Karpas-422 (cell line): Measurements from ENCODE around the gene RUNDC1. TPM values are rescaled to one million over a fixed set of nuclear protein-coding genes. Genes with fewer than 3 reads are reported as not detected.
A peak's percentile ranks its signal among the peaks of the same experiment; 100 is the strongest.
"Not testable (repeated sequence)": the region's sequence is repeated elsewhere in the genome, so short reads cannot be mapped to it uniquely, and the experiment has no call there.

Experiments
- DNase-seq: peaks from one replicate; pipeline ENCODE4 v3.0.0-alpha.2; 2015
- H2AFZ ChIP-seq: fragments of 200-600 bp; sonication (generic); 2 replicates; pipeline ENCODE4 v1.6.1; 2014; ENCODE audit warnings: antibody characterized with exemption, low read length, mixed read lengths
- H3K27ac ChIP-seq: fragments of 200-600 bp; sonication (generic); 2 replicates; pipeline ENCODE4 v1.5.1; 2014; ENCODE audit warnings: mild to moderate bottlenecking, low read length, moderate library complexity
- H3K27me3 ChIP-seq: fragments of 200-600 bp; sonication (generic); 2 replicates; pipeline ENCODE4 v1.6.1; 2014; ENCODE audit warnings: low read length, mixed read lengths
- H3K36me3 ChIP-seq: fragments of 200-600 bp; sonication (generic); 2 replicates; pipeline ENCODE4 v1.6.1; 2014; ENCODE audit warnings: low read length, mixed read lengths; ENCODE audit not compliant: insufficient read depth
- H3K4me1 ChIP-seq: fragments of 200-600 bp; sonication (generic); 2 replicates; pipeline ENCODE4 v1.6.1; 2014; ENCODE audit warnings: mild to moderate bottlenecking, low read length, mixed read lengths
- H3K4me2 ChIP-seq: fragments of 200-600 bp; sonication (generic); 2 replicates; pipeline ENCODE4 v1.6.1; 2014; ENCODE audit warnings: low read length, low read depth, mild to moderate bottlenecking; ENCODE audit not compliant: poor library complexity, severe bottlenecking
- H3K4me3 ChIP-seq: fragments of 200-600 bp; sonication (generic); 2 replicates; pipeline ENCODE4 v1.5.1; 2014; ENCODE audit warnings: mild to moderate bottlenecking, antibody characterized with exemption, low read length, mixed read lengths
- H3K79me2 ChIP-seq: fragments of 200-600 bp; sonication (generic); 2 replicates; pipeline ENCODE4 v1.6.1; 2014; ENCODE audit warnings: mild to moderate bottlenecking, low read length, mixed read lengths
- H3K9ac ChIP-seq: fragments of 200-600 bp; sonication (generic); 2 replicates; pipeline ENCODE4 v1.6.0; 2014; ENCODE audit warnings: low read length
- H3K9me2 ChIP-seq: fragments of 200-600 bp; sonication (generic), shearing (Covaris generic); replicated peaks from 2 replicates; pipeline ENCODE4 v1.6.0; 2014; ENCODE audit warnings: mild to moderate bottlenecking, low read length, moderate library complexity; ENCODE audit not compliant: insufficient read depth
- H3K9me3 ChIP-seq: fragments of 300-700, 200-600 bp; sonication (generic); 2 replicates; pipeline ENCODE4 v1.6.1; 2014; ENCODE audit warnings: low read length, mixed read lengths
- H4K20me1 ChIP-seq: fragments of 200-600 bp; sonication (generic); 2 replicates; pipeline ENCODE4 v1.6.1; 2014; ENCODE audit warnings: mild to moderate bottlenecking, antibody characterized with exemption, low read length, low read depth; ENCODE audit not compliant: insufficient read depth
- total RNA-seq: library from RNA; depleted of rRNA; stranded (reverse); fragments of >200 nt; shearing (Covaris generic); gene quantifications from 2 replicates; pipeline ENCODE4 v1.2.3, GENCODE V29; 2014; ENCODE audit warnings: low replicate concordance

RUNDC1 gene
- total RNA-seq, 1 experiment from 2014 or later: 9.2 TPM

- peaks cover 15% of the 10 kb centered on the region for H3K4me1 ChIP-seq
- H2AFZ ChIP-seq: no peak overlapping the region
- no peak overlapping the region for H3K4me3 ChIP-seq
- H3K36me3 ChIP-seq: no peaks in the 10 kb centered on the region
- no peaks in the 10 kb centered on the region for H3K27me3 ChIP-seq
- no peaks in the 10 kb centered on the region for H3K9me2 ChIP-seq
- no peaks in the 10 kb centered on the region for H4K20me1 ChIP-seq
- H3K79me2 ChIP-seq: peaks cover 17% of the 10 kb centered on the region
- H3K9ac ChIP-seq: no peak overlapping the region
- H3K27ac ChIP-seq: no peak overlapping the region
- H3K4me2 ChIP-seq: no peak overlapping the region
- no peaks in the 10 kb centered on the region for H3K9me3 ChIP-seq
- no peak for DNase-seq
Measured at GRCh38 chr17:42967925-42968324, 12.4 kb upstream of the RUNDC1 start.

GRCh38 chr17:42969001-42969581 is 11.3 kb upstream of the RUNDC1 start:
- Histone ChIP-seq H3K4me2 (no peak overlapping the region), H3K27ac (no peak overlapping the region), H3K27me3 (no peaks in the 10 kb centered on the region), H3K4me3 (no peak overlapping the region), H3K9me2 (no peaks in the 10 kb centered on the region), H3K36me3 (no peaks in the 10 kb centered on the region), H3K79me2 (peaks cover 6% of the 10 kb centered on the region), H4K20me1 (no peaks in the 10 kb centered on the region), H2AFZ (no peak overlapping the region), H3K9ac (no peak overlapping the region), H3K9me3 (no peaks in the 10 kb centered on the region), H3K4me1 (peaks cover 8% of the 10 kb centered on the region)
- peak; percentile 42 for DNase-seq

GRCh38 chr17:42971589-42971988 is 8.8 kb upstream of the RUNDC1 start:
- Histone ChIP-seq H3K9ac (no peak overlapping the region), H3K4me3 (no peak overlapping the region), H3K4me2 (no peak overlapping the region), H3K27me3 (no peaks in the 10 kb centered on the region), H2AFZ (no peak overlapping the region), H3K36me3 (no peaks in the 10 kb centered on the region), H3K4me1 (0 out of 2 replicates have a peak, but pooled peaks cover 3% of the 10 kb centered on the region), H3K9me2 (no peaks in the 10 kb centered on the region), H3K9me3 (no peaks in the 10 kb centered on the region), H3K79me2 (no peaks in the 10 kb centered on the region), H3K27ac (no peak overlapping the region), H4K20me1 (no peaks in the 10 kb centered on the region)
- no peak for DNase-seq

GRCh38 chr17:42973323-42973722 is 7.0 kb upstream of the RUNDC1 start:
- H3K4me1 ChIP-seq, DNase-seq, H3K4me3 ChIP-seq, H2AFZ ChIP-seq, H3K36me3 ChIP-seq, H3K79me2 ChIP-seq, H3K9me3 ChIP-seq, H3K27ac ChIP-seq, H3K9me2 ChIP-seq, H4K20me1 ChIP-seq, H3K9ac ChIP-seq, H3K27me3 ChIP-seq, H3K4me2 ChIP-seq: not testable (repeated sequence)

- no peaks in the 10 kb centered on the region for H3K9me3 ChIP-seq
- no peaks in the 10 kb centered on the region for H3K9me2 ChIP-seq
- no peaks in the 10 kb centered on the region for H3K79me2 ChIP-seq
- H3K27me3 ChIP-seq: no peaks in the 10 kb centered on the region
- H3K9ac ChIP-seq: no peak overlapping the region
- no peaks in the 10 kb centered on the region for H3K36me3 ChIP-seq
- no peak for DNase-seq
- H2AFZ ChIP-seq: no peak overlapping the region
- no peaks in the 10 kb centered on the region for H4K20me1 ChIP-seq
- H3K4me1 ChIP-seq: peaks cover 9% of the 10 kb centered on the region
- no peak overlapping the region for H3K27ac ChIP-seq
- H3K4me2 ChIP-seq: no peak overlapping the region
- H3K4me3 ChIP-seq: no peak overlapping the region
Measured at GRCh38 chr17:42975265-42975664, 5.1 kb upstream of the RUNDC1 start.

GRCh38 chr17:42975701-42976100 is 4.7 kb upstream of the RUNDC1 start:
- H3K4me1 ChIP-seq, H3K4me2 ChIP-seq: not testable (repeated sequence)

GRCh38 chr17:42979511-42980273 is 673 bp upstream of the RUNDC1 start, which contains the start of gene PTGES3L:
TSS of gene PTGES3L (minus strand) at chr17:42980080. CDS start at chr17:42980053, 27 bp downstream.
- Histone ChIP-seq H3K9me2 (no peaks in the 10 kb centered on the region), H3K79me2 (peaks cover 42% of the 10 kb centered on the region), H4K20me1 (peaks cover 5% of the 10 kb centered on the region; the same call in 1 of the 2 replicates), H3K4me3 (peak within 1 kb of the TSS; percentile 94), H3K27me3 (no peaks in the 10 kb centered on the region), H3K27ac (peak within 1 kb of the TSS; percentile 74), H3K4me2 (peak within 1 kb of the TSS; percentile 79), H3K9me3 (no peaks in the 10 kb centered on the region), H3K36me3 (peaks cover 6% of the 10 kb centered on the region), H3K9ac (peak within 1 kb of the TSS; percentile 95), H2AFZ (peak within 1 kb of the TSS; percentile 70; the same call in 1 of the 2 replicates), H3K4me1 (peaks cover 29% of the 10 kb centered on the region)
- DNase-seq: no peak

More at GRCh38 chr17:42975701-42976100, 4.7 kb upstream of the RUNDC1 start:
- not testable (repeated sequence) for H3K9ac ChIP-seq, H3K9me3 ChIP-seq, H3K9me2 ChIP-seq, DNase-seq, H3K36me3 ChIP-seq, H4K20me1 ChIP-seq, H3K4me3 ChIP-seq, H2AFZ ChIP-seq, H3K27me3 ChIP-seq, H3K79me2 ChIP-seq, H3K27ac ChIP-seq

- Histone ChIP-seq H3K9me2 (no peaks in the 10 kb centered on the region), H2AFZ (peak overlapping the region; percentile 70; the same call in 1 of the 2 replicates), H3K27me3 (no peaks in the 10 kb centered on the region), H3K9me3 (no peaks in the 10 kb centered on the region), H3K4me2 (peak overlapping the region; percentile 79), H3K27ac (peak overlapping the region; percentile 74), H3K79me2 (peaks cover 52% of the 10 kb centered on the region), H3K9ac (peak overlapping the region; percentile 95), H4K20me1 (peaks cover 5% of the 10 kb centered on the region; the same call in 1 of the 2 replicates), H3K4me3 (peak overlapping the region; percentile 94), H3K36me3 (peaks cover 10% of the 10 kb centered on the region), H3K4me1 (peaks cover 41% of the 10 kb centered on the region)
- DNase-seq: peak; percentile 90
Measured at GRCh38 chr17:42980766-42981397, 517 bp downstream of the RUNDC1 start.
